ENCODE measurements around the gene TMEM161A.
"Not testable (repeated sequence)": the region's sequence is repeated elsewhere in the genome, so short reads cannot be mapped to it uniquely, and the experiment has no call there.

TMEM161A gene

GRCh38 chr19:19142347-19142746 is 4.1 kb upstream of the TMEM161A start:
- Histone ChIP-seq H4K20me1 (ENCODE audit: insufficient read depth, low read length) (no peaks in the 10 kb centered on the region), H3K9me3 (ENCODE audit: insufficient read depth, low read length) (no peaks in the 10 kb centered on the region), H3K36me3 (replicated peaks; ENCODE audit: low read depth, low read length) (peaks cover 2% of the 10 kb centered on the region), H3K4me1 (ENCODE audit: low read length) (peaks cover 29% of the 10 kb centered on the region), H3K4me3 (ENCODE audit: low read length) (no peak overlapping the region), H3K4me2 (ENCODE audit: low read length) (no peak overlapping the region), H3K27me3 (ENCODE audit: low read depth, low read length) (no peaks in the 10 kb centered on the region), H2AFZ (ENCODE audit: low read depth, low read length) (no peak overlapping the region), H3K9ac (ENCODE audit: low read length) (no peak overlapping the region), H3K27ac (ENCODE audit: low read length) (no peak overlapping the region), H3K79me2 (ENCODE audit: low read length) (peaks cover 8% of the 10 kb centered on the region)
- TF ChIP-seq CTCF (IDR thresholded peaks at IDR 0.05; ENCODE audit: low read depth, low read length): no peak
- no peak for TF ChIP-seq EZH2phosphoT487 (IDR thresholded peaks at IDR 0.05; ENCODE audit: low read depth)

GRCh38 chr19:19140476-19140875 is 2.2 kb upstream of the TMEM161A start:
- Histone ChIP-seq H3K9ac (ENCODE audit: low read length) (no peak overlapping the region), H3K9me3 (ENCODE audit: insufficient read depth, low read length) (no peaks in the 10 kb centered on the region), H3K79me2 (ENCODE audit: low read length) (peaks cover 14% of the 10 kb centered on the region), H4K20me1 (ENCODE audit: insufficient read depth, low read length) (no peaks in the 10 kb centered on the region), H3K4me3 (ENCODE audit: low read length) (no peak overlapping the region), H3K27ac (ENCODE audit: low read length) (no peak overlapping the region), H3K4me2 (ENCODE audit: low read length) (no peak overlapping the region), H3K36me3 (replicated peaks; ENCODE audit: low read depth, low read length) (no peaks in the 10 kb centered on the region), H3K4me1 (ENCODE audit: low read length) (peaks cover 23% of the 10 kb centered on the region), H3K27me3 (ENCODE audit: low read depth, low read length) (no peaks in the 10 kb centered on the region), H2AFZ (ENCODE audit: low read depth, low read length) (no peak overlapping the region)
- TF ChIP-seq CTCF (IDR thresholded peaks at IDR 0.05; ENCODE audit: low read depth, low read length): no peak
- no peak for TF ChIP-seq EZH2phosphoT487 (IDR thresholded peaks at IDR 0.05; ENCODE audit: low read depth)

- Histone ChIP-seq H3K4me3 (ENCODE audit: low read length) (no peak overlapping the region), H3K27ac (ENCODE audit: low read length) (no peak overlapping the region), H3K9me3 (ENCODE audit: insufficient read depth, low read length) (no peaks in the 10 kb centered on the region), H2AFZ (ENCODE audit: low read depth, low read length) (no peak overlapping the region), H3K79me2 (ENCODE audit: low read length) (peaks cover 14% of the 10 kb centered on the region), H3K4me1 (ENCODE audit: low read length) (peaks cover 16% of the 10 kb centered on the region), H3K36me3 (replicated peaks; ENCODE audit: low read depth, low read length) (no peaks in the 10 kb centered on the region), H3K27me3 (ENCODE audit: low read depth, low read length) (no peaks in the 10 kb centered on the region), H3K9ac (ENCODE audit: low read length) (no peak overlapping the region), H4K20me1 (ENCODE audit: insufficient read depth, low read length) (no peaks in the 10 kb centered on the region), H3K4me2 (ENCODE audit: low read length) (no peak overlapping the region)
- TF ChIP-seq EZH2phosphoT487 (IDR thresholded peaks at IDR 0.05; ENCODE audit: low read depth): no peak
- no peak for TF ChIP-seq CTCF (IDR thresholded peaks at IDR 0.05; ENCODE audit: low read depth, low read length)
Measured at GRCh38 chr19:19139876-19140229, 1.6 kb upstream of the TMEM161A start.

GRCh38 chr19:19137556-19138108 is 646 bp downstream of the TMEM161A start:
- peaks cover 5% of the 10 kb centered on the region; the same call in 1 of the 2 replicates for H3K9me3 ChIP-seq (ENCODE audit: insufficient read depth, low read length)
- peak overlapping the region; percentile 90 for H3K4me3 ChIP-seq (ENCODE audit: low read length)
- H3K27me3 ChIP-seq (ENCODE audit: low read depth, low read length): no peaks in the 10 kb centered on the region
- H3K36me3 ChIP-seq (replicated peaks; ENCODE audit: low read depth, low read length): peaks cover 15% of the 10 kb centered on the region
- no peak for TF ChIP-seq CTCF (IDR thresholded peaks at IDR 0.05; ENCODE audit: low read depth, low read length)
- no peak for TF ChIP-seq EZH2phosphoT487 (IDR thresholded peaks at IDR 0.05; ENCODE audit: low read depth)
- peak overlapping the region; percentile 88 for H3K9ac ChIP-seq (ENCODE audit: low read length)
- peak overlapping the region; percentile 60 for H2AFZ ChIP-seq (ENCODE audit: low read depth, low read length)
- no peaks in the 10 kb centered on the region for H4K20me1 ChIP-seq (ENCODE audit: insufficient read depth, low read length)
- H3K4me2 ChIP-seq (ENCODE audit: low read length): peak overlapping the region; percentile 93
- peaks cover 11% of the 10 kb centered on the region for H3K4me1 ChIP-seq (ENCODE audit: low read length)
- peaks cover 17% of the 10 kb centered on the region for H3K79me2 ChIP-seq (ENCODE audit: low read length)
- H3K27ac ChIP-seq (ENCODE audit: low read length): peak overlapping the region; percentile 4

- H3K9me3 ChIP-seq (ENCODE audit: insufficient read depth, low read length): peaks cover 13% of the 10 kb centered on the region; the same call in 1 of the 2 replicates
- H3K27ac ChIP-seq (ENCODE audit: low read length); H3K27me3 ChIP-seq (ENCODE audit: low read depth, low read length); H3K4me3 ChIP-seq (ENCODE audit: low read length); H3K9ac ChIP-seq (ENCODE audit: low read length); H4K20me1 ChIP-seq (ENCODE audit: insufficient read depth, low read length); H3K4me2 ChIP-seq (ENCODE audit: low read length); H2AFZ ChIP-seq (ENCODE audit: low read depth, low read length): not testable (repeated sequence)
- H3K4me1 ChIP-seq (ENCODE audit: low read length): peaks cover 11% of the 10 kb centered on the region
- peaks cover 26% of the 10 kb centered on the region for H3K36me3 ChIP-seq (replicated peaks; ENCODE audit: low read depth, low read length)
- H3K79me2 ChIP-seq (ENCODE audit: low read length): peaks cover 17% of the 10 kb centered on the region
Measured at GRCh38 chr19:19135713-19136112, 2.6 kb downstream of the TMEM161A start.

Measured in OCI-LY3 (cell line).